Measurements from ENCODE around the gene BAMBI. TPM values are rescaled to one million over a fixed set of nuclear protein-coding genes. Genes with fewer than 3 reads are reported as not detected.

Gene BAMBI
- total RNA-seq, 1 experiment from 2014 or later, result 6.2 TPM

DNA sequence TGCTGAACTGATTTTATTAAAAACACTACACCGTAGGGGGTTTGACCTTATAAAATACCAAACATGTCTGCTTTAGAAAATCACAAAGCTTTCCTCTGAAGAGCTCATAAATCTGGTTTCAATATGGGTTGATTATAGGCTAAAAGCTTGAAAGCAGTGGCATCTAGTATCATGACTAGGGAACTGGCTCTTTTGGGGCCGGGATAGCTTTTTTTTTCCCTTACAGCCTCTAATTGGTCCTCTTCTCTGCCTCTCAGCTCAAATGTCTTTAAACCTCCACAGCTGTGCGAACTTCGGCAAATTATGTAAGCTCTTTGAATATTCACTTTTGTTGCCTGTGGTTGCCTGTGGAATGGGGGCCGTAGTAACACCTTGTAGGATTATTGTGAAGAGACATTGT lies 8.4 kb downstream of the BAMBI start:
- no peaks in the 10 kb centered on the region for H3K9me3 ChIP-seq (ENCODE audit: control insufficient read depth in 1 of 2, insufficient read depth in 1 of 2, low read depth in 1 of 2, low read length in 2 of 2)
- ChIA-PET RAD21 (ENCODE audit: low non-redundant PET in 1 of 2, low total read pairs in 2 of 2, uncharacterized antibody in 2 of 2, unreplicated experiment in 2 of 2) (no interaction called here), POLR2A (no interaction called here), CTCF (interaction anchor here (0.6 kb wide), 1 partner anchor 34 kb away, joined by 3 read pairs; no protein-coding TSS in a partner anchor)
- DNase-seq (ENCODE audit: low read depth, low spot score) (no peak), ATAC-seq (no peak)
- no TSS peak for BruUV-seq (replicated peaks)
- peaks cover 0 to 3% of the 10 kb centered on the region in 2 experiments; a peak in 1 of 4 replicates for H3K4me1 ChIP-seq (ENCODE audit: control insufficient read depth in 1 of 2, insufficient read depth in 2 of 2, low read length in 2 of 2)
- H3K4me2 ChIP-seq (ENCODE audit: low read length), result no peak overlapping the region
- no peaks in the 10 kb centered on the region for H3K9me2 ChIP-seq (ENCODE audit: insufficient read depth)
- no peak overlapping the region for H3K4me3 ChIP-seq (replicated peaks in 1 of 2; ENCODE audit: low read depth in 1 of 2, low read length in 2 of 2)
- H3K9ac ChIP-seq (ENCODE audit: low read length), result no peak overlapping the region
- H3K27ac ChIP-seq (ENCODE audit: low read depth, low read length), result no peak overlapping the region
- peaks cover 4 to 10% of the 10 kb centered on the region in 2 experiments; a peak in 2 of 4 replicates for H3K36me3 ChIP-seq (ENCODE audit: control insufficient read depth in 1 of 2, insufficient read depth in 2 of 2, low read length in 2 of 2)
- H4K20me1 ChIP-seq (ENCODE audit: insufficient read depth), result no peaks in the 10 kb centered on the region
- no peak overlapping the region for H2AFZ ChIP-seq (ENCODE audit: low read depth, low read length, poor library complexity, severe bottlenecking)
- H3K27me3 ChIP-seq (ENCODE audit: insufficient read depth, low read length), result no peaks in the 10 kb centered on the region
- H3K79me2 ChIP-seq (ENCODE audit: insufficient read depth, low read length), result no peaks in the 10 kb centered on the region
- intact Hi-C loops (cut with micrococcal nuclease), result no loop called here
- no peak for TF ChIP-seq CEBPB (IDR thresholded peaks at IDR 0.05; ENCODE audit: low read depth)
- TF ChIP-seq EZH2 (IDR thresholded peaks at IDR 0.05), result no peak
- TF ChIP-seq, protein P1, sequence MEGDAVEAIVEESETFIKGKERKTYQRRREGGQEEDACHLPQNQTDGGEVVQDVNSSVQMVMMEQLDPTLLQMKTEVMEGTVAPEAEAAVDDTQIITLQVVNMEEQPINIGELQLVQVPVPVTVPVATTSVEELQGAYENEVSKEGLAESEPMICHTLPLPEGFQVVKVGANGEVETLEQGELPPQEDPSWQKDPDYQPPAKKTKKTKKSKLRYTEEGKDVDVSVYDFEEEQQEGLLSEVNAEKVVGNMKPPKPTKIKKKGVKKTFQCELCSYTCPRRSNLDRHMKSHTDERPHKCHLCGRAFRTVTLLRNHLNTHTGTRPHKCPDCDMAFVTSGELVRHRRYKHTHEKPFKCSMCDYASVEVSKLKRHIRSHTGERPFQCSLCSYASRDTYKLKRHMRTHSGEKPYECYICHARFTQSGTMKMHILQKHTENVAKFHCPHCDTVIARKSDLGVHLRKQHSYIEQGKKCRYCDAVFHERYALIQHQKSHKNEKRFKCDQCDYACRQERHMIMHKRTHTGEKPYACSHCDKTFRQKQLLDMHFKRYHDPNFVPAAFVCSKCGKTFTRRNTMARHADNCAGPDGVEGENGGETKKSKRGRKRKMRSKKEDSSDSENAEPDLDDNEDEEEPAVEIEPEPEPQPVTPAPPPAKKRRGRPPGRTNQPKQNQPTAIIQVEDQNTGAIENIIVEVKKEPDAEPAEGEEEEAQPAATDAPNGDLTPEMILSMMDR (IDR thresholded peaks at IDR 0.05 in 2 of 3, conservative IDR thresholded peaks at IDR 0.05 in 1 of 3; ENCODE audit: borderline replicate concordance in 1 of 3, insufficient read depth in 1 of 3, low read depth in 2 of 3, low read length in 2 of 3), result no peak
- no peak for TF ChIP-seq SRF (IDR thresholded peaks at IDR 0.05; ENCODE audit: low read depth)
- TF ChIP-seq SIN3A (IDR thresholded peaks at IDR 0.05; ENCODE audit: low read depth), result no peak
- TF ChIP-seq, protein P2, sequence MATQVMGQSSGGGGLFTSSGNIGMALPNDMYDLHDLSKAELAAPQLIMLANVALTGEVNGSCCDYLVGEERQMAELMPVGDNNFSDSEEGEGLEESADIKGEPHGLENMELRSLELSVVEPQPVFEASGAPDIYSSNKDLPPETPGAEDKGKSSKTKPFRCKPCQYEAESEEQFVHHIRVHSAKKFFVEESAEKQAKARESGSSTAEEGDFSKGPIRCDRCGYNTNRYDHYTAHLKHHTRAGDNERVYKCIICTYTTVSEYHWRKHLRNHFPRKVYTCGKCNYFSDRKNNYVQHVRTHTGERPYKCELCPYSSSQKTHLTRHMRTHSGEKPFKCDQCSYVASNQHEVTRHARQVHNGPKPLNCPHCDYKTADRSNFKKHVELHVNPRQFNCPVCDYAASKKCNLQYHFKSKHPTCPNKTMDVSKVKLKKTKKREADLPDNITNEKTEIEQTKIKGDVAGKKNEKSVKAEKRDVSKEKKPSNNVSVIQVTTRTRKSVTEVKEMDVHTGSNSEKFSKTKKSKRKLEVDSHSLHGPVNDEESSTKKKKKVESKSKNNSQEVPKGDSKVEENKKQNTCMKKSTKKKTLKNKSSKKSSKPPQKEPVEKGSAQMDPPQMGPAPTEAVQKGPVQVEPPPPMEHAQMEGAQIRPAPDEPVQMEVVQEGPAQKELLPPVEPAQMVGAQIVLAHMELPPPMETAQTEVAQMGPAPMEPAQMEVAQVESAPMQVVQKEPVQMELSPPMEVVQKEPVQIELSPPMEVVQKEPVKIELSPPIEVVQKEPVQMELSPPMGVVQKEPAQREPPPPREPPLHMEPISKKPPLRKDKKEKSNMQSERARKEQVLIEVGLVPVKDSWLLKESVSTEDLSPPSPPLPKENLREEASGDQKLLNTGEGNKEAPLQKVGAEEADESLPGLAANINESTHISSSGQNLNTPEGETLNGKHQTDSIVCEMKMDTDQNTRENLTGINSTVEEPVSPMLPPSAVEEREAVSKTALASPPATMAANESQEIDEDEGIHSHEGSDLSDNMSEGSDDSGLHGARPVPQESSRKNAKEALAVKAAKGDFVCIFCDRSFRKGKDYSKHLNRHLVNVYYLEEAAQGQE (IDR thresholded peaks at IDR 0.05; ENCODE audit: low read depth), result no peak
- TF ChIP-seq JUND (IDR thresholded peaks at IDR 0.05), result no peak
- no peak for TF ChIP-seq FOSL1 (IDR thresholded peaks at IDR 0.05; ENCODE audit: low read depth)
- TF ChIP-seq ZFX (IDR thresholded peaks at IDR 0.05), result no peak
- no peak for TF ChIP-seq CBX3 (IDR thresholded peaks at IDR 0.05; ENCODE audit: low read depth)
- TF ChIP-seq, protein P3, sequence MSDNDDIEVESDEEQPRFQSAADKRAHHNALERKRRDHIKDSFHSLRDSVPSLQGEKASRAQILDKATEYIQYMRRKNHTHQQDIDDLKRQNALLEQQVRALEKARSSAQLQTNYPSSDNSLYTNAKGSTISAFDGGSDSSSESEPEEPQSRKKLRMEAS (IDR thresholded peaks at IDR 0.05), result no peak
- no peak for TF ChIP-seq EZH2phosphoT487 (IDR thresholded peaks at IDR 0.05; ENCODE audit: borderline replicate concordance)
- TF ChIP-seq EGR1 (IDR thresholded peaks at IDR 0.05; ENCODE audit: low read depth), result no peak
- TF ChIP-seq ELF1 (IDR thresholded peaks at IDR 0.05; ENCODE audit: borderline replicate concordance, low read depth), result no peak
- TF ChIP-seq YY1 (IDR thresholded peaks at IDR 0.05; ENCODE audit: extremely low read depth, insufficient replicate concordance, low read depth, low read length), result no peak
- TF ChIP-seq, protein P4, sequence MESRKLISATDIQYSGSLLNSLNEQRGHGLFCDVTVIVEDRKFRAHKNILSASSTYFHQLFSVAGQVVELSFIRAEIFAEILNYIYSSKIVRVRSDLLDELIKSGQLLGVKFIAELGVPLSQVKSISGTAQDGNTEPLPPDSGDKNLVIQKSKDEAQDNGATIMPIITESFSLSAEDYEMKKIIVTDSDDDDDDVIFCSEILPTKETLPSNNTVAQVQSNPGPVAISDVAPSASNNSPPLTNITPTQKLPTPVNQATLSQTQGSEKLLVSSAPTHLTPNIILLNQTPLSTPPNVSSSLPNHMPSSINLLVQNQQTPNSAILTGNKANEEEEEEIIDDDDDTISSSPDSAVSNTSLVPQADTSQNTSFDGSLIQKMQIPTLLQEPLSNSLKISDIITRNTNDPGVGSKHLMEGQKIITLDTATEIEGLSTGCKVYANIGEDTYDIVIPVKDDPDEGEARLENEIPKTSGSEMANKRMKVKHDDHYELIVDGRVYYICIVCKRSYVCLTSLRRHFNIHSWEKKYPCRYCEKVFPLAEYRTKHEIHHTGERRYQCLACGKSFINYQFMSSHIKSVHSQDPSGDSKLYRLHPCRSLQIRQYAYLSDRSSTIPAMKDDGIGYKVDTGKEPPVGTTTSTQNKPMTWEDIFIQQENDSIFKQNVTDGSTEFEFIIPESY (IDR thresholded peaks at IDR 0.05; ENCODE audit: extremely low read depth, insufficient replicate concordance, low read length), result no peak
- no peak for TF ChIP-seq RAD21 (IDR thresholded peaks at IDR 0.05; ENCODE audit: low read depth)
- TF ChIP-seq, protein P5, sequence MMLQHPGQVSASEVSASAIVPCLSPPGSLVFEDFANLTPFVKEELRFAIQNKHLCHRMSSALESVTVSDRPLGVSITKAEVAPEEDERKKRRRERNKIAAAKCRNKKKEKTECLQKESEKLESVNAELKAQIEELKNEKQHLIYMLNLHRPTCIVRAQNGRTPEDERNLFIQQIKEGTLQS (IDR thresholded peaks at IDR 0.05), result no peak
- no peak for TF ChIP-seq TCF7L2 (IDR thresholded peaks at IDR 0.05; ENCODE audit: borderline replicate concordance, extremely low read depth, insufficient read depth, insufficient read length)
- no peak for TF ChIP-seq POLR2A (IDR thresholded peaks at IDR 0.05; ENCODE audit: borderline replicate concordance, extremely low read depth, insufficient read depth, insufficient read length)
